HG03097 (cell line): ENCODE measurements around the gene CHRNA5.

ENCODE experiments used
- ATAC-seq: cut with Tn5 transposase; IDR thresholded peaks from one replicate; pipeline ENCODE4 v1.9.1; 2021; ENCODE audit not compliant: unreplicated experiment, low FRiP score

Gene CHRNA5

GRCh38 chr15:78636378-78636859, 71.1 kb downstream of the CHRNA5 start:
- no peak for ATAC-seq

- ATAC-seq, result no peak
Measured at GRCh38 chr15:78637776-78638435, 72.6 kb downstream of the CHRNA5 start.

GRCh38 chr15:78638658-78639314, 73.5 kb downstream of the CHRNA5 start:
- no peak for ATAC-seq

GRCh38 chr15:78640527-78641101, 75.3 kb downstream of the CHRNA5 start:
- ATAC-seq, result no peak

- ATAC-seq, result no peak
Measured at GRCh38 chr15:78641102-78641748, 75.9 kb downstream of the CHRNA5 start, which contains the start of gene CHRNB4. TSS of gene CHRNB4 (minus strand) at chr15:78641210. CDS start at chr15:78641133, 77 bp downstream.

- ATAC-seq, result no peak
Measured at GRCh38 chr15:78641749-78642275, 76.5 kb downstream of the CHRNA5 start.

- no peak for ATAC-seq
Measured at GRCh38 chr15:78642331-78642730, 77.0 kb downstream of the CHRNA5 start.
